A673 (cell line): ENCODE measurements around the gene C5orf58.

Experiments used
- CTCF ChIP-seq: fragments of 300-800, 200-600 bp; sonication (generic); conservative IDR thresholded peaks from 2 replicates; pipeline ENCODE4 v1.5.1; 2017; ENCODE audit warnings: low read depth, mild to moderate bottlenecking, antibody characterized with exemption, low read length, moderate library complexity, mixed read lengths
- EZH2 ChIP-seq: fragments of 200-600 bp; sonication (generic); IDR thresholded peaks from 2 replicates; pipeline ENCODE4 v1.6.1; 2017; ENCODE audit warnings: borderline replicate concordance, low read depth, mild to moderate bottlenecking, mixed read lengths, antibody characterized with exemption, low read length; ENCODE audit not compliant: poor library complexity, severe bottlenecking

GRCh38 chr5:170190436-170191134 is 42.2 kb upstream of the C5orf58 start:
- TF ChIP-seq EZH2, result no peak
- no peak for TF ChIP-seq CTCF
